ENCODE results near the gene IFNB1. TPM values are rescaled to one million over a fixed set of nuclear protein-coding genes. Genes with fewer than 3 reads are reported as not detected.

The IFNB1 gene
- total RNA-seq, 1 experiment from 2014 or later: not detected

DNA sequence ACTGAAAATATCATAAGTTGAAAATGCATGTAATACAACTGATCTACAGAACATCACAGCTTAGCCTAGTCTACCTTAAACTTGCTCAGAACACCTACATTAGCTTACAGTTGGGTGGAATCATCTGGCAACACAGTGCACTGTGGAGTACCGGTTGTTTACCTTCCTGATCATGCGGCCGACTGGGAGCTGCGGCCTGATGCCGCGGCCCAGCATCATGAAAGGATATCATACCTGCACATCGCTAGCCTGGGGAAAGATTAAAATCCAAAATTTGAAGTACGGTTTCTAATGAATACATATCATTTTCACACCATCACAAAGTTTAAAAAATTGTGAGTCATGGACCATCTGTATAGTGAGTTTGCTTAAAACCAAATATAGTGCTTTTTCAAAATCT lies 48.1 kb downstream of the IFNB1 start:
- no peaks in the 10 kb centered on the region for H3K27me3 ChIP-seq (replicated peaks; ENCODE audit: insufficient read depth, low read depth, low read length, poor library complexity)
- H3K36me3 ChIP-seq (ENCODE audit: insufficient read depth, low read length, poor library complexity, severe bottlenecking): no peaks in the 10 kb centered on the region
- H3K27ac ChIP-seq (ENCODE audit: low read depth, low read length, poor library complexity, severe bottlenecking): no peak overlapping the region
- no peaks in the 10 kb centered on the region for H3K4me1 ChIP-seq (ENCODE audit: insufficient read depth, low read length, poor library complexity, severe bottlenecking)
- POLR2A ChIA-PET (ENCODE audit: low non-redundant PET): no interaction called here
- intact Hi-C loops (cut with micrococcal nuclease; ENCODE audit: unreplicated experiment): no loop called here
- CTCF ChIA-PET: no interaction called here
- no peak overlapping the region for H3K4me3 ChIP-seq (ENCODE audit: low read depth, low read length, poor library complexity, severe bottlenecking)
- TF ChIP-seq, protein P1, sequence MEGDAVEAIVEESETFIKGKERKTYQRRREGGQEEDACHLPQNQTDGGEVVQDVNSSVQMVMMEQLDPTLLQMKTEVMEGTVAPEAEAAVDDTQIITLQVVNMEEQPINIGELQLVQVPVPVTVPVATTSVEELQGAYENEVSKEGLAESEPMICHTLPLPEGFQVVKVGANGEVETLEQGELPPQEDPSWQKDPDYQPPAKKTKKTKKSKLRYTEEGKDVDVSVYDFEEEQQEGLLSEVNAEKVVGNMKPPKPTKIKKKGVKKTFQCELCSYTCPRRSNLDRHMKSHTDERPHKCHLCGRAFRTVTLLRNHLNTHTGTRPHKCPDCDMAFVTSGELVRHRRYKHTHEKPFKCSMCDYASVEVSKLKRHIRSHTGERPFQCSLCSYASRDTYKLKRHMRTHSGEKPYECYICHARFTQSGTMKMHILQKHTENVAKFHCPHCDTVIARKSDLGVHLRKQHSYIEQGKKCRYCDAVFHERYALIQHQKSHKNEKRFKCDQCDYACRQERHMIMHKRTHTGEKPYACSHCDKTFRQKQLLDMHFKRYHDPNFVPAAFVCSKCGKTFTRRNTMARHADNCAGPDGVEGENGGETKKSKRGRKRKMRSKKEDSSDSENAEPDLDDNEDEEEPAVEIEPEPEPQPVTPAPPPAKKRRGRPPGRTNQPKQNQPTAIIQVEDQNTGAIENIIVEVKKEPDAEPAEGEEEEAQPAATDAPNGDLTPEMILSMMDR (conservative IDR thresholded peaks at IDR 0.05; ENCODE audit: low read depth, low read length): no peak
- no peak for TF ChIP-seq EZH2 (IDR thresholded peaks at IDR 0.05; ENCODE audit: borderline replicate concordance, low read depth, low read length, poor library complexity, severe bottlenecking)
- no peaks in the 10 kb centered on the region for H3K9me3 ChIP-seq (ENCODE audit: low read depth, low read length, poor library complexity, severe bottlenecking)
- DNase-seq (ENCODE audit: low spot score): no peak
- no TSS peak for BruUV-seq (replicated peaks)

- intact Hi-C loops (cut with micrococcal nuclease; ENCODE audit: unreplicated experiment): no loop called here
- Histone ChIP-seq H3K4me1 (ENCODE audit: insufficient read depth, low read length, poor library complexity, severe bottlenecking) (no peaks in the 10 kb centered on the region), H3K27me3 (replicated peaks; ENCODE audit: insufficient read depth, low read depth, low read length, poor library complexity) (no peaks in the 10 kb centered on the region), H3K9me3 (ENCODE audit: low read depth, low read length, poor library complexity, severe bottlenecking) (no peaks in the 10 kb centered on the region), H3K36me3 (ENCODE audit: insufficient read depth, low read length, poor library complexity, severe bottlenecking) (no peaks in the 10 kb centered on the region), H3K27ac (ENCODE audit: low read depth, low read length, poor library complexity, severe bottlenecking) (no peak overlapping the region), H3K4me3 (ENCODE audit: low read depth, low read length, poor library complexity, severe bottlenecking) (no peak overlapping the region)
- BruUV-seq (replicated peaks): no TSS peak
- ChIA-PET POLR2A (ENCODE audit: low non-redundant PET) (no interaction called here), CTCF (no interaction called here)
- no peak for TF ChIP-seq EZH2 (IDR thresholded peaks at IDR 0.05; ENCODE audit: borderline replicate concordance, low read depth, low read length, poor library complexity, severe bottlenecking)
- TF ChIP-seq, protein P1 (conservative IDR thresholded peaks at IDR 0.05; ENCODE audit: low read depth, low read length): no peak
- peak; percentile 1 for DNase-seq (ENCODE audit: low spot score)
Measured at GRCh38 chr9:21028466-21028865, 49.3 kb downstream of the IFNB1 start.

GRCh38 chr9:21027295-21027694 lies 50.4 kb downstream of the IFNB1 start:
- ChIA-PET CTCF (no interaction called here), POLR2A (ENCODE audit: low non-redundant PET) (no interaction called here)
- Histone ChIP-seq H3K36me3 (ENCODE audit: insufficient read depth, low read length, poor library complexity, severe bottlenecking) (no peaks in the 10 kb centered on the region), H3K27ac (ENCODE audit: low read depth, low read length, poor library complexity, severe bottlenecking) (no peak overlapping the region), H3K4me3 (ENCODE audit: low read depth, low read length, poor library complexity, severe bottlenecking) (no peak overlapping the region), H3K9me3 (ENCODE audit: low read depth, low read length, poor library complexity, severe bottlenecking) (no peaks in the 10 kb centered on the region), H3K4me1 (ENCODE audit: insufficient read depth, low read length, poor library complexity, severe bottlenecking) (no peaks in the 10 kb centered on the region), H3K27me3 (replicated peaks; ENCODE audit: insufficient read depth, low read depth, low read length, poor library complexity) (no peaks in the 10 kb centered on the region)
- DNase-seq (ENCODE audit: low spot score): no peak
- BruUV-seq (replicated peaks): no TSS peak
- no peak for TF ChIP-seq EZH2 (IDR thresholded peaks at IDR 0.05; ENCODE audit: borderline replicate concordance, low read depth, low read length, poor library complexity, severe bottlenecking)
- TF ChIP-seq, protein P1 (conservative IDR thresholded peaks at IDR 0.05; ENCODE audit: low read depth, low read length): no peak
- intact Hi-C loops (cut with micrococcal nuclease; ENCODE audit: unreplicated experiment): no loop called here

Other genes starting within 250 kb of the IFNB1 start
- gene HACD4, start 46.3 kb downstream of the IFNB1 start, total RNA-seq (2021): 0.19 and 0.26 TPM in 2 replicates
- gene IFNW1, start 63.9 kb upstream of the IFNB1 start, total RNA-seq (2021): not detected in 2 replicates
- not detected in 2 replicates for gene IFNA21, start 88.7 kb upstream of the IFNB1 start, total RNA-seq (2021)
- gene IFNA4, start 109.6 kb upstream of the IFNB1 start, total RNA-seq (2021): not detected in 2 replicates
- gene IFNA7, start 124.3 kb upstream of the IFNB1 start, total RNA-seq (2021): not detected in 2 replicates
- not detected in 2 replicates for gene IFNA10, start 129.2 kb upstream of the IFNB1 start, total RNA-seq (2021)
- not detected in 2 replicates for gene IFNA16, start 139.4 kb upstream of the IFNB1 start, total RNA-seq (2021)
- not detected in 2 replicates for gene IFNA17, start 150.3 kb upstream of the IFNB1 start, total RNA-seq (2021)
- gene IFNA14, start 162.1 kb upstream of the IFNB1 start, total RNA-seq (2021): not detected in 2 replicates
- gene IFNA5, start 227.4 kb upstream of the IFNB1 start, total RNA-seq (2021): not detected in 2 replicates

All from A673 (cell line).